GM21825 (cell line): Measurements from ENCODE around the gene MAP3K13.
A peak's percentile ranks its signal among the peaks of the same experiment; 100 is the strongest.

Source experiments
- ATAC-seq: cut with Tn5 transposase; IDR thresholded peaks from one replicate; pipeline ENCODE4 v1.9.1; 2021; ENCODE audit warnings: mild to moderate bottlenecking, moderate library complexity; ENCODE audit not compliant: unreplicated experiment

The MAP3K13 gene, protein sequence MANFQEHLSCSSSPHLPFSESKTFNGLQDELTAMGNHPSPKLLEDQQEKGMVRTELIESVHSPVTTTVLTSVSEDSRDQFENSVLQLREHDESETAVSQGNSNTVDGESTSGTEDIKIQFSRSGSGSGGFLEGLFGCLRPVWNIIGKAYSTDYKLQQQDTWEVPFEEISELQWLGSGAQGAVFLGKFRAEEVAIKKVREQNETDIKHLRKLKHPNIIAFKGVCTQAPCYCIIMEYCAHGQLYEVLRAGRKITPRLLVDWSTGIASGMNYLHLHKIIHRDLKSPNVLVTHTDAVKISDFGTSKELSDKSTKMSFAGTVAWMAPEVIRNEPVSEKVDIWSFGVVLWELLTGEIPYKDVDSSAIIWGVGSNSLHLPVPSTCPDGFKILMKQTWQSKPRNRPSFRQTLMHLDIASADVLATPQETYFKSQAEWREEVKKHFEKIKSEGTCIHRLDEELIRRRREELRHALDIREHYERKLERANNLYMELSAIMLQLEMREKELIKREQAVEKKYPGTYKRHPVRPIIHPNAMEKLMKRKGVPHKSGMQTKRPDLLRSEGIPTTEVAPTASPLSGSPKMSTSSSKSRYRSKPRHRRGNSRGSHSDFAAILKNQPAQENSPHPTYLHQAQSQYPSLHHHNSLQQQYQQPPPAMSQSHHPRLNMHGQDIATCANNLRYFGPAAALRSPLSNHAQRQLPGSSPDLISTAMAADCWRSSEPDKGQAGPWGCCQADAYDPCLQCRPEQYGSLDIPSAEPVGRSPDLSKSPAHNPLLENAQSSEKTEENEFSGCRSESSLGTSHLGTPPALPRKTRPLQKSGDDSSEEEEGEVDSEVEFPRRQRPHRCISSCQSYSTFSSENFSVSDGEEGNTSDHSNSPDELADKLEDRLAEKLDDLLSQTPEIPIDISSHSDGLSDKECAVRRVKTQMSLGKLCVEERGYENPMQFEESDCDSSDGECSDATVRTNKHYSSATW

DNA sequence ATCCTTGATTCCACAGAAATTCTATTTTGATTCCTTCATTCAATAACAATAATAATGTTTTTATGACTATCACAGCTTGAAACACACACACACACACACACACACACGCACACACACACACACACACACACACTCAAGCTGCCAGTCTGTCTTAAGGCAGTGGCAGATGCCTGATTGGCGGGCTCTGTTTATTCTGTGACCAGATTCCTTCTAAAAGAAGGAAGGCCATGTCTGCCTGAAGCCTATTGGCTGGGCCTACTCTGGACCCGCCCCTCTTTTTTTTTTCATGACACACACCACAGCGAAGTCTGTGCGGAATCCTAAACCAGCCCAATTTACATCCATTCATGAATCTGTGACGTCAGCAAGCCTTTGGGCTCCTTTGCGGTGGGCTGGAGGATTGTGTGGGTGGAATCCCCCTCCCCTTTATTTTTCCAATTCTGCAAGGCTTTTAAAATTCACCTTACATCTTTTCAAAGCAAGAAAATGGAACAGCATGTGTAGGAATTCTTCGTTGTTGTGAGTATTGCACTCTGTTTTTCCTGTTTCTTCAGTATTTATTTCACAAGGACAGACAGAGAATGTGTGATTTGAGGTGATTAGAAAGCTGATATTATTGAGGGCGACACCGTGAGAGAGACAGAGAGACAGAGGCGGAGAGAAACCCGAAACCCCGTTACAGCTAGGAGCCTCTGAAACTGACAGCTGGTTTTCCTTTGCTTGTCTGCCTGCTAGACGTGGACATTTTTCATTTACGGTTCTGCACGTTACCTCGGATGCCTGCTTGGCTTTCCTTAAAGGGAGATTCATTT, at the start of gene MAP3K13:
Gene MAP3K13 (plus strand): TSS at position 287 of the 812 bp plus-strand sequence. CDS start 65,446 bp downstream, outside the sequence.
- ATAC-seq = peak; percentile 97

DNA sequence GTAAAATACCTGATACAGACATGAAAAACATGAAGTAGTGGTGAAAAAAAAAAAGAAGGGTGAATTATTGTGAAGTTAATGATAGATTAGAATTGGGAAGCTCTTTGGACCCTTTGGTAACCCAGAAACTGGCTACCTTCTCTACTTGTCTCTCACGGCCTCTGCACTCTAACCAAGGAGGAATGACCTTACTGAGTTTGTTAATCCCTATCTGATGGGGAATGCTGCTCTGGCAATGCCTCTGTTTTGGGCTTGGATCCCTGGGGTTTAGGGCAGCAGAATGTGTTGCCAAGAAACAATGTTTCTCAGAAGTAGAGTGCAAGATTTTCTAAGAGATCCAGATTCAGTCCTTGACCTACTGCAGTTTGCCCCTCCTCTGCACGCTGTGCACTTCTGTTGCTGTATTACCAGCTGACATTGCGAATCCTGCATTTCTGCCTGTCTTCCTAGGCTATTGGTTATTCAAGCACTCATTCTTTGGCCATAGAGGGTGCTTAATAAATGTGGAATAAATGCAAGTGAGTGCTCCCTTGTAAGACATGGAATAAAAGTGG, 49.2 kb upstream of the MAP3K13 start:
- no peak for ATAC-seq

DNA sequence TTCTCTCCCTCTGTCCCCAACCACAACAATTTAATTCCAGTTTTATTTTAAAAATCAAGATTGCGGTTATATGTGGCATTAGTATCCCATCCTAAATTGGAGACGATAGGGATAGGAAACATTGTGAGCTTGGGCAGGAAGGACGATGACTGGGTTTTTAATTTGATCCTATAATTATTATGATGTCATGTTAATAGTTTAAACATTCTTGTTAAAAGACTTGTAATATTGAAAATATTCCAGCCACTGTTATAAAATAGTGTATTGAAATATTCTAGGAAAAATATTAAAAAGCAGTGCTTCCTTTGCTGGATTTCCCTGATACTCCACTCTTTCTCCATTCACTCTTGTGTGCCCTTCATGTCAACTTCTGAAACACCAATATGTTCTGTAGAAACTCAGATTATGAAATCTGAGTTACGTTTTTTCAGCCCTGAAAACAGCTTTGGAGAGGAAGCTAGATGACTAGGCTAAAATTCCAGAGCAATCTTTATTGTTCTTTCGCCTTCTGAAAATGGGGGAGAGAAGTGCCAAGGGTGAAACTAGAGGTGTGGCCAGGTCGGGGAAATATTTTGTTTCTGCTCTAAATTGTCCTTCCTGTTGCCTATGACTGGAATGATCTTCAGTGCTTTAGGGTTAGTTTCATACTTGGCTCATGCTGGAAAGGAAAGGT, 46.1 kb upstream of the MAP3K13 start:
- ATAC-seq = no peak

DNA sequence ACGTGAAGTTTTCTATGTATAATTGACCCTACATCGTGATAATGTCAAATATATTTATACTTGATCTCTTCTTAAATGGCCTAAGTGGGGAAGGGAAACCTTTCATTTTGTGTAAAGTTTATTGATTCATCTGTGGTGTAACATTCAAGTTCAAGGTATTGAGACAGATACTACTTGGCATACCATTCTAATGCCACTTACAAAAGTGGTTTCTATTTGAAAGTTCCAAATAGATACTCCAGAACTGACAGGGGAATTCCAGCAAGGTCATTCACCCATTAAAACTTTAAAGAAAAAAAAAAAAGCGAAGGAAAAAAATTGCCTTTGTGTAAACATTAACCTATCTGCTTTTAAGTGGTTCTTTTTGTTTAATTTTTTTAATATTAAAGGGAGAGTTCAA, 45.3 kb upstream of the MAP3K13 start:
- ATAC-seq = no peak

DNA sequence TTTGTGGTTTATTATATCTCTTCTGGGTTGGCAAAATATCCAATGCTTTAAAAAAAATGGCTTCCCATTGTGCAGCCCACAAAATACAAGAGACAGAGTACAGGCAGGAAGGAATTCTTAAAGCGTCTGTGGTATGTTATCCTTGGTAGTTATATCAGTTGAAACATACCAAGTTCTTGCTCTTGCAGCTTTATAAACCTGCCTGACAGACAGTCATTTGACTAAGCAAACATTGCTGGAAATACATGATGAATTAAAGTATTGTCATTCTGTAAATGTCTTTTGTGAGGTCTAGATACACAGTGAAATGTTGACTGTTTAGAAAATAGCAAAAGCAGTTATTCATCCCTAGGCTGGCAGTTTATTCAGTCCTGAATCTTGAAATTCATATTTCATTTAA, 44.8 kb upstream of the MAP3K13 start:
- ATAC-seq = no peak

DNA sequence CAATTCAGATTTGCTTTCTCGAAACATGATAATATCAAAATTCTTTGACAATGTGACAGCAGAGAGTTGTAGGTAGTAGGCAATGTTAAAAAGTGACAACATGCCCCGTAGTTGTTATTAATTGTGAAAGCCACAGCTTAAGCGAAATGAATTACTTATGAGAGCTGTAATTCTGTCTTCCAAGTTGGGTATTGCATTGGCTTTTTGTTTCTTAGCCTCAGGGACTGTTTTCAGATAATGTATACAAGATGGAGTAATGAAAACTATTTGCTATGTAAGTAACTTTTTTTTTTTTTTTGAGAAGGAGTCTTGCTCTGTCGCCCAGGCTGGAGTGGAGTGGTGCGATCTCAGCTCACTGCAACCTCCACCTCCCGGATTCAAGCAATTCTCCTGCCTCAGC, 43.1 kb upstream of the MAP3K13 start:
- no peak for ATAC-seq

DNA sequence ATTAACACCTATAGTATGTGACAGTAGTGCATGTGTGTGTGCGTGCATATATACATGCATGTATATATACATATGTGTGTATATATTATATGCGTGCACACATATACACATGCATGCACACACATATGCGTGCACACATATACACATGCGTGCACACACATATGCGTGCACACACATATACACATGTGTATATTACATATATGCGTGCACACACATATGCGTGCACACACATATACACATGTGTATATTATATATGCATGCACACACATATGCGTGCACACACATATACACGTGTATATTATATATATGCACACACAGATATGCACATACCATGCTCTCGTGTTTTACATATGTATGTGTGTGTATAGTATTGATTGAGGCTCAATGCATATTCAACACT, 42.0 kb upstream of the MAP3K13 start:
- ATAC-seq = no peak

DNA sequence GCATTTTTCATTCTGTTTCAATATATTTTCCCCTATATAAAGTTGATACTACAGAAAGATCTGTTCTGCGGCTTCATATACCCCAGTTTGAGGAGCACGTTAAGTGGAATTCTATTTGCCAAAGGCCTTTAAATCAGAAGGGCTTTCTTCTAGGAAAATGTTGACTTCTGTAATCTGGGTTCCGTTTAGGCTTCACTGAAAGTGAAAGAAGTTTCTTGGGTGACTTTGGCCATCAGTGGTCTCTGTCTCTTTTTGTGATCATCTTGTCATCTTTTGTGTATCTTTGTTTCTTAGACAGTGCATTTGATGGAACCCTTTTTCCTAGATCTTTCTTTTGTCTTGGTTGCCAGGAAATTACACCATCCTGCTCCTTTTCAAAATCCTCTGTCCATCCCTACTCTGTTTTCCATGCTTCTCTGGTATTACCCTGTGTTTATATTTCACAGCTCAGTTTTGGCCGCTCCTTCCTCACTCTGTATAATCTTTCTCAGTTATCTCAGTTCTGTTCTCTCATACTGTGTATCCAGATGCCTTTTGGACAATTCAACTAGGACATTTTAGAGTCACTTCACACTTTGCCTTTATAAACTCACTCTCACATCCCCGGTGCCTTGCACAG, 40.7 kb upstream of the MAP3K13 start:
- ATAC-seq = no peak

DNA sequence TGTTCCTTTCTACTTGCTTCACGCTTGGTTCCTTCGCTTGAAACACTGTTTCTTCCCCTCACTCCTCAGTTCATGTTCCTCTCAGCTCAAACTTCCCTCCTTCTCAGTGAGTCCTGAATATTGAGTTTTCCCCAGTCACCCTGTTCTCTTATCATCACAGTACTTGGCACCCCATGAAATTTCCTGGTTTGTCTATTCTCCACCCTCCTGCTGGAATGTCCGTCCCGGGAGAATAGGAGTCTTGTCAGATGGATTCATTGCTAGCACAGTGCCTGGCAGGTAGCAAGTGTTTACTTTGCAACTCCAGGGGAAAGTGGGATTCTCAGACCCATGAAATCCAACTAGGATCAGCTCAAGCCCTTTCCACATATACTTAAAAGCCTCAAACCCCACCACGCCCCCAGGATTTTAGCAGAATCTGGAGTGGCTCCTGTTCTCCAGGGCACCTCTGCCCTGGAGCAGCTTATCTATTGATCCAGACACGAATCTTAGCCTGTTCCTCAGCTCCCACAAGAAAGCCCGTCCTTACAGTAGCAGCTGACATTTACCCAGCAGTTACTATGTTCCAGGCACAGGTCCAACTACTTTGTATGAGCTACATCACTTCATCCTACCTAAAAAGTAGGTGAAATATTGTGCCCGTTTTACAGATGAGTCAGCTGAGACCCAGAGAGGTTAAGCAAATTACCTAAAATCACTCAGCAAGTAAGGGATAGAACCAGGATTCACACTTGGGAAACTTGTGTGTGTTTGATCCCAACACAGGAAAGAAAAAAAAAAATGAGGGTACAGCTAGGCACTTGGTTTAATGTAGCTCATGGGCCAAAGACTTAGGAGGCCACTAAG, 36.8 kb upstream of the MAP3K13 start:
- no peak for ATAC-seq

DNA sequence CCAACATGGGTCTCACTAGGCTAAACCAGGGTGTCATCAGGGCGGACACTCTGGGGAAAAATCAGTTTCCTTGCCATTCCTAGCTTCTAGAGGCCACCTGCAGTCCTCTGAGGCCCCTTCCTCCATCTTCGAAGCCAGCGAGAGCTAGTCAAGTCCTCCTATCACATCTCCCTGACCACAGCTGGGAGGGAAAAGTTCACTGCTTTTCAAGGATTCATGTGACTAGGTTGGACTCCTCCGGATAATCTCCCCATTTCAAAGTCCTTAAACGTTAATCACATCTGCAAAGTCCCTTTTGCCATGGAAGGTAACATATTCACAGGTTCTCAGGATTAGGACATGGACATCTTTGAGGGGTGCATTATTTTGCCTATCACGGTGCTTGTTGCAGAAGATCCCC, 35.9 kb upstream of the MAP3K13 start:
- ATAC-seq = no peak

DNA sequence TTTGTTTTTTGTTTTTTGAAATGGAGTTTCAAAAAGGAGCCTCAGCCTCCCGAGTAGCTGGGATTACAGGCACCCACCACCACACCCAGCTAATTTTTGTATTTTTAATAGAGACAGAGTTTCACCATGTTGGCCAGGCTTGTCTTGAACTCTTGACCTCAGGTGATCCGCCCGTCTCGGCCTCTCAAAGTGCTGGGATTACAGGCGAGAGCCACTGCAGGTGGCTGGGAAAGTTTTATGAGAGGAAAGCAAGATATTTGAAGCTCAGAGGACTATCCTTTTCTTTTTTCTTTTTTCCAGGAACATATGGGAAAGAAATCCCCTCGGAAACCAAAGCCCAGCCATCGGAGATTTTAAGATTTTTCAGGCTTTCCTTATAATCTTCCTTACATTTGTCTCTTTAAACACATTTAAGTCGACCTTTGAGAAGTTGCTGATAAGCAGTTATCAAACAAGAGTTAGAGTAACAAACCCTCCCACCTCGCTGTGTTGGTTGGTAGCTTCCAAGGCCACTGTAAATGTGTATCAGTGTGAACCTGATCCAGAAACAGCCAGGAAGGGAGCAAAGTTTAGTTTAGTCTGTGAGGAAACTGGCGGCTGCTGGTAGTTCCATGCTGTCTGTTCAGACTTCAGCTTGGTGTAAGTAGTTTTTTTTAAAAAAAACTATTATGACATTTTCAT, 34.5 kb upstream of the MAP3K13 start:
- ATAC-seq = no peak

DNA sequence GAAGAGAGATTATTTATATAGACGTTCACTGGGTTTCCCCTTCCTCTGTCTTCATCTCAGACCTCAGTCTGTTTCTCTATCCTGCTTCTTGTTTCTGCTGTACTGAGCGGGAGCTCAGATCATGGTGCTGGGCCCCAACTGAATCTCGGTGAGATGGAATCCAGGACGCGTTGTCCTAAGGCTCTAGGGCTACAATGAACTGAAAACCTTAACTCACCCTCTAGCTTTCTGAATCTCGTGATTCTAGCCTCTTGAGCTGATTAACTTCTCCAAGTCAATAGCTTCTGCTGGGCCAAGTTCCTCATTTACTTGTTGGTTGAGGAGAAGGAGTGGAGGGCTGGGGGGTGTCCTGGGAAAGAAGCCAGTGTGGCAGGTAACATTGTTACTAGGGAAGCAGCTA, 32.7 kb upstream of the MAP3K13 start:
- ATAC-seq = no peak

DNA sequence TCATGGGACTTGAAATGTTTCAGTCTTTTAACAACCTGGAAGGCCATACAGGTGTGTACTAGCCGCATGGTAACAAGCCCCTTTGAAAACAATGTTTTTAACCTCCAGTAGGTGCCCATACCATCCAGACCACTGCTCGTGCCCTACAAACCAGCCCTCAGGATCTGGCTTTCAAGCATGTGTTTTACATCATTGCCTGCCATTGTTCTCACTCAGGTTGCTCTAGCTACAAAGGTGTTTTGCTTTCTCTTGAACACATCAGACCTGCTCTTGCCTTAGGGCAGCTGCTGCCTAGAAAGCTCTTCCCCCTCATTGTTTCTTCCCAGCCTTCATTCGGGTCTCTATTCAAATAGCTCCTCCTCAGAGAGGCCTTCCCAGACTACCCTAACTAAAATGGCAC, 32.3 kb upstream of the MAP3K13 start:
- no peak for ATAC-seq

DNA sequence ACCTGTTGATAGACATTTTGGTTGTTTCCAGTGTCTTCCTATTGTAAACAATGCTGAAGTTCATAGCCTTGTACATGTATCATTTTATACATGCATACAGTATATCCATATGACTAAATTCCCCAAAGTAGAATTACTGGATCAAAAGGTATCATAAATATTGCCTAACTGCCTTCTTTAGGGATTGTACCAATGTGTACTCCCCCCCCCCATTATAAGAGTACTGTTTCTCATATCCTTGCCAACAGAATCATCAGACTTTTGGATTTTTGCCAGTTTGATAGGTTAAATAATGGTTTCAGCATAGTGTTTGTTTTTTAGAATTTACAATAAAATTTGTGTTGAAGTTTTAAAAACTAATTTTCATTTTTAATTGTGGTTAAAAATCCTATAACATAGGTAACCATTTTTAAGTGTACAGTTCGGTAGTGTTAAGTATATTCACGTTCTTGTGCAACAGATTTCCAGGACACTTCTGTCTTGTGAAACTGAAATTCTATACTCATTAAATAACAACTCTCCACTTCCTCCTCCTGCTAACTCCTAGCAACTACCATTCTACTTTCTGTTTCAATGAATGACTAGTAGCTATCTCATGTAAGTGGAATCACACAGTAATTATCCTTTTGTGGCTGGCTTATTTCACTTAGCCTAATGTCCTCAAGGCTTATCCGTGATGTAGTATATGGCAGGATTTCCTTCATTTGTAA, 30.8 kb upstream of the MAP3K13 start:
- peak; percentile 96 for ATAC-seq

DNA sequence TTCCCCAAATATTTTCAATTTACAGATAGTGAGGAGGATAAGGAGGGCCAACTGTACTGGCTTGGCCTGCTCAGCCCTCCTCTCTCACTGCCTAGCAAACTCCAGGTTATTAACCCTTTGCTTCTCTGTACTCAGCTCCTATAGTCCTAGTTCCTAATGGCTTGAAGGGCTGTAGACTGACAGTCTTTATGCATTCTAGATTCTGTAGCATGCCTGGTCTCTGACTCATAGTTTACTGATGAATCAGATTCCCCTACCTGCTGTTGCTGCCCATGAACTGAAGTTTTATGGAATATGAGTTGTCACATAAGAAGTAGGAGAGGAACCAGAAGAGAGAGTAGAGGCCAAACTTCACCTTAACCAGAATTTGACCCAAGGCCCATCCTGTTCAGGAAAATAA, 27.1 kb upstream of the MAP3K13 start:
- no peak for ATAC-seq

DNA sequence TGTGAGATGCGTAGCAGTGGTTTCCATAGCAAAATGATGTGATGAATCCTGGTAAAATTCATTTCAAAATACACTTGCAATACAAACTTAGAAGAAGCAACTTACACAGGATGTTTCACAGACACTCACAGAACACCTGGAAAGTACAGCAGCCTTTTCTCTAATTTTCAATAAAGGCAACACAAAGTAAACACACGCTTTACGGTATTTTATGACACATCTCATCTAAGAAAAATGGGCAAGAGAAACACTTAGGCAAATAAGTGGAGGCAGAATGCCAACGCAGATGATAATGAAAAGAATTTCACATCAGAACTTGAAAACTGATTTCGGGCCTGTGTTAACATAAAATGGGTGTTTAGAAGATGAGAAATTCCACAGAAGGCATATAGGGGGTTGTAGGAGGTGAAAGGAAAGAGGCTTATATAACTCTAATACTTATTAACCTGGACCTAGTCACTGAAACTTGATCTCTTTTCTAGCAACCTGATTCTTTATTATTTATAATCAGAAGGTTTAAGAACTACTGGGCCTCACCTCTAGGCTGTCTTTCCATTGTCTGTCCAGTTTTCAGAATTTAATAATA, 25.6 kb upstream of the MAP3K13 start:
- ATAC-seq = no peak

DNA sequence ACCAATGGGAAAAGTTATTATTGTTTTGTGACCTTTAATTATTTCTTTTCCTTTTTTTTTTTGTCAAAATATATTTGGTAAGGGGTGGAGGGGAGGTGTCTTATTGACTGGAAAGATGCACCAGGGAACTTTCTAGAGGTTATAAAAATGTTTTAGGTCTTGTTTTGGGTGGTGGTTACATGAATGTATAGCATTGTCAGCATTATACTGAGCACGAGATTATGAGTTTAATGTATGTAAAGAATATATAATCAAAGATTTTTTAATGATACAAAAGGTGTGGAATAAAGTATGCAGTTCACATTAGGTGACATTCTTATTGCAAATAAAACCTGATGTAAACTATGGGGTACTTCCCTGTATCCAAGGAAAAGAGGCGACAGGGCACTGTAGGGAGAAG, 23.0 kb upstream of the MAP3K13 start:
- ATAC-seq = no peak
